Progenitor cell of endocrine pancreas (in vitro differentiated cells): ENCODE results near the gene MCRIP2. TPM values are rescaled to one million over a fixed set of nuclear protein-coding genes. Genes with fewer than 3 reads are reported as not detected.

ENCODE experiments used
- DNase-seq: peaks from one replicate; pipeline ENCODE4 v3.0.0; 2021; ENCODE audit warnings: low spot score; ENCODE audit not compliant: unreplicated experiment
- H3K27ac Mint-ChIP-seq: 2 replicates; pipeline ENCODE4 v1.8.0; 2021; ENCODE audit warnings: mild to moderate bottlenecking, moderate library complexity, mixed read lengths
- H3K27me3 Mint-ChIP-seq: 2 replicates; pipeline ENCODE4 v1.8.0; 2021; ENCODE audit warnings: mixed read lengths
- H3K36me3 Mint-ChIP-seq: 2 replicates; pipeline ENCODE4 v1.8.0; 2022; ENCODE audit warnings: mixed read lengths; ENCODE audit not compliant: insufficient read depth
- H3K4me1 Mint-ChIP-seq: 2 replicates; pipeline ENCODE4 v1.8.0; 2021; ENCODE audit warnings: low read depth, mixed read lengths
- H3K4me3 Mint-ChIP-seq: 2 replicates; pipeline ENCODE4 v1.8.0; 2021; ENCODE audit warnings: low read depth, mild to moderate bottlenecking, moderate library complexity, mixed read lengths
- H3K9me3 Mint-ChIP-seq: 2 replicates; pipeline ENCODE4 v1.8.0; 2021; ENCODE audit warnings: low read depth, mixed read lengths
- total RNA-seq: library from RNA; stranded (reverse); gene quantifications from 2 replicates; pipeline ENCODE4 v1.2.1, GENCODE V29; 2021
- TF ChIP-seq, protein P1 (sequence below): fragments of 200-600 bp; sonication (generic); IDR thresholded peaks from one replicate; pipeline ENCODE4 v1.5.0; 2021; ENCODE audit warnings: antibody characterized with exemption, mild to moderate bottlenecking; ENCODE audit not compliant: unreplicated experiment

The MCRIP2 gene
- total RNA-seq, 1 donor from 2014 or later = 31.4 TPM

DNA sequence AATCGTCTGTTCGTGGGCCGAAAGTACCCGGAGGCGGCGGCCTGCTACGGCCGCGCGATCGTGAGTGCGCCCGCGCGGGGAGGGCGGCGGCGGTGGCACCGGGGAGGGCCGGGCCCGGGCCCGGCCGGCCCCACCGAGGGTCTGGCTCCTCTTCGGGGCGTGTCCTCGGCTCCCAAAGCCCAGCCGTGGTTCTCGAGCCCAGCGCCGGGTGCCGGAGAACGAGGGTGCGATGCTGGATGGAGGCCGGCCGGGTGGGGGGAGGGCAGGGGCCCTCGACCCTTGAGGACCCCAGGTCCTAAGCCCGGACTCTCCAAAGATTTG lies 39.0 kb downstream of the MCRIP2 start:
- Mint-ChIP-seq H3K27ac (no peak overlapping the region), H3K27me3 (no peaks in the 10 kb centered on the region), H3K36me3 (peaks cover 7% of the 10 kb centered on the region), H3K4me3 (peak overlapping the region; percentile 79), H3K9me3 (no peaks in the 10 kb centered on the region), H3K4me1 (peaks cover 10% of the 10 kb centered on the region)
- TF ChIP-seq, protein P1, sequence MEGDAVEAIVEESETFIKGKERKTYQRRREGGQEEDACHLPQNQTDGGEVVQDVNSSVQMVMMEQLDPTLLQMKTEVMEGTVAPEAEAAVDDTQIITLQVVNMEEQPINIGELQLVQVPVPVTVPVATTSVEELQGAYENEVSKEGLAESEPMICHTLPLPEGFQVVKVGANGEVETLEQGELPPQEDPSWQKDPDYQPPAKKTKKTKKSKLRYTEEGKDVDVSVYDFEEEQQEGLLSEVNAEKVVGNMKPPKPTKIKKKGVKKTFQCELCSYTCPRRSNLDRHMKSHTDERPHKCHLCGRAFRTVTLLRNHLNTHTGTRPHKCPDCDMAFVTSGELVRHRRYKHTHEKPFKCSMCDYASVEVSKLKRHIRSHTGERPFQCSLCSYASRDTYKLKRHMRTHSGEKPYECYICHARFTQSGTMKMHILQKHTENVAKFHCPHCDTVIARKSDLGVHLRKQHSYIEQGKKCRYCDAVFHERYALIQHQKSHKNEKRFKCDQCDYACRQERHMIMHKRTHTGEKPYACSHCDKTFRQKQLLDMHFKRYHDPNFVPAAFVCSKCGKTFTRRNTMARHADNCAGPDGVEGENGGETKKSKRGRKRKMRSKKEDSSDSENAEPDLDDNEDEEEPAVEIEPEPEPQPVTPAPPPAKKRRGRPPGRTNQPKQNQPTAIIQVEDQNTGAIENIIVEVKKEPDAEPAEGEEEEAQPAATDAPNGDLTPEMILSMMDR = no peak
- no peak for DNase-seq

DNA sequence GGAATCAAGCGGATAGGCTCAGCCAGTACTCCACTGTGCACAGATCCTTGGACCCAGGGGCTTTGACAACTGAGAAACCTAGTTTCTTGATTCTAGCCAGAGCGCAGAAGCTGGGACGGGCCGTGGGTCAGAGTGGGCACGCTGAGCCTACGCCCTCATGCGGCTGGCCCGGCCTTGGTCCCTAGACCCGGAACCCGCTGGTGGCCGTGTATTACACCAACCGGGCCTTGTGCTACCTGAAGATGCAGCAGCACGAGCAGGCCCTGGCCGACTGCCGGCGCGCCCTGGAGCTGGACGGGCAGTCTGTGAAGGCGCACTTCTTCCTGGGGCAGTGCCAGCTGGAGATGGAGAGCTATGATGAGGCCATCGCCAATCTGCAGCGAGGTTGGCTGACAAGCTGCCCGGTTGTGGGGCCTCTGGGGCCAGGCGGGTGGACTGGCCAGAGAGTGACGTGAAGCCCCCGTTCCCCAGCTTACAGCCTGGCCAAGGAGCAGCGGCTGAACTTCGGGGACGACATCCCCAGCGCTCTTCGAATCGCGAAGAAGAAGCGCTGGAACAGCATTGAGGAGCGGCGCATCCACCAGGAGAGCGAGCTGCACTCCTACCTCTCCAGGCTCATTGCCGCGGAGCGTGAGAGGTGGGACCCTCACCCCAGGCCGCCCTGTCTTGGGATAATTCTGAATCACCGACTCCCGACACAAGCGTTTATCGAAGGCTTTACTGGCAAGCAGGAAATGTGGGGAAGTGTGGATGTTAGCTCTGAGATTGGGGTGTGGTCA lies 39.5 kb downstream of the MCRIP2 start:
- TF ChIP-seq, protein P1 = no peak
- DNase-seq = no peak
- Mint-ChIP-seq H3K9me3 (no peaks in the 10 kb centered on the region), H3K36me3 (peaks cover 8% of the 10 kb centered on the region), H3K4me1 (peaks cover 11% of the 10 kb centered on the region), H3K27ac (peak overlapping the region; percentile 67), H3K27me3 (no peaks in the 10 kb centered on the region), H3K4me3 (peak overlapping the region; percentile 79)

DNA sequence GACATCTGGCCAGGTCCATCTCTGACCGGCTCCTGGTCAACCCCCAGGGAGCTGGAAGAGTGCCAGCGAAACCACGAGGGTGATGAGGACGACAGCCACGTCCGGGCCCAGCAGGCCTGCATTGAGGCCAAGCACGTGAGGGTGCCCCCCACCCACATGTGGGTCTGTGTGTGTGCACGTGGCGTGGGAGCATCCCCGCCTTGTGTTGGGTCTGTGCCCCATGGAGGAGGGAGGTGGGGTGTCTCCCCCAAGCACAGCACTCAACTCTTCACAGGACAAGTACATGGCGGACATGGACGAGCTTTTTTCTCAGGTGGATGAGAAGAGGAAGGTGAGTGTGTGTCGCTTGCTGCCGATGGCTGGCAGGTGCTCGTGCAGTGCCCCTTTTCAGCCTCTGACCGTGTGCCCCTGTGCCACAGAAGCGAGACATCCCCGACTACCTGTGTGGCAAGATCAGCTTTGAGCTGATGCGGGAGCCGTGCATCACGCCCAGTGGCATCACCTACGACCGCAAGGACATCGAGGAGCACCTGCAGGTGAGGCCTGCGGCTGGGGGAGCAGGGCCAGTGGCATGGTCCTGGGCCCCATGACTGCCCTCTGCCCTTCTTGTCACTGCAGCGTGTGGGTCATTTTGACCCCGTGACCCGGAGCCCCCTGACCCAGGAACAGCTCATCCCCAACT lies 40.3 kb downstream of the MCRIP2 start:
- Mint-ChIP-seq H3K9me3 (no peaks in the 10 kb centered on the region), H3K4me3 (peak overlapping the region; percentile 79), H3K27me3 (no peaks in the 10 kb centered on the region), H3K36me3 (peaks cover 10% of the 10 kb centered on the region), H3K4me1 (peaks cover 11% of the 10 kb centered on the region), H3K27ac (peak overlapping the region; percentile 49)
- TF ChIP-seq, protein P1 = no peak
- no peak for DNase-seq

DNA sequence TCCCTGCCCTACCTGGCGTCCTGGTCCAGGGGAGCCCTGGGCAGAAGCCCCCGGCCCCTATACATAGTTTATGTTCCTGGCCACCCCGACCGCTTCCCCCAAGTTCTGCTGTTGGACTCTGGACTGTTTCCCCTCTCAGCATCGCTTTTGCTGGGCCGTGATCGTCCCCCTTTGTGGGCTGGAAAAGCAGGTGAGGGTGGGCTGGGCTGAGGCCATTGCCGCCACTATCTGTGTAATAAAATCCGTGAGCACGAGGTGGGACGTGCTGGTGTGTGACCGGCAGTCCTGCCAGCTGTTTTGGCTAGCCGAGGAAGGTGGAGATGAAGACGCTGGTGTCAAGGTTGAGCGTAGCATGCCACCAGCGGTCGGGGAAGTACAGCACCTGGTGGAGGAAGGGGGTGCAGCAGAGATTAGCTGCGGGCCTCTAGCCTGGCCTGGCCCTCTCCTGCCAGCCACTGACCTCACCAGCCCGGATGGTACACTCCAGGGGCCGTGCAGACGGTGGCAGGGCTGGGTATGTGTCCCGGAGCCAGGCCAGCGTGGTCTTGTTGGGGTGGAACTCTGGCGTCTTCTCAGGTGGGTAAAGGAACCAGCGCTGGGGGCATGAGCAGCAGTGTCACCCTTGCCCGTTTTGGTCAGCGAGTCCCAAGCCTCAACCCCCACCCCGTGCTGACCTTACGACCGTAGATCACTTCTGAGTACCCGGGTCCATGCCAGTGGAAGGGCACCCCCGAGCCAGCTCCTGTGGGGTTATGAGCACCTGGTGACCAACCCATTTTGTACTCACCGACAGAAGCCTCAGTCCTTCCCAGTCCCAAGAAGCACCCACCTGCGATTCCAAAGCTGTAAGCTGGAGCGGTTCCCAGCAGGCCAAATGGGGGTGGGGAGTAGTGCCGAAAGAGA lies 41.1 kb downstream of the MCRIP2 start:
- Mint-ChIP-seq H3K27me3 (no peaks in the 10 kb centered on the region), H3K9me3 (no peaks in the 10 kb centered on the region), H3K4me3 (peak overlapping the region; percentile 79), H3K36me3 (peaks cover 10% of the 10 kb centered on the region), H3K27ac (peak overlapping the region; percentile 49), H3K4me1 (peaks cover 11% of the 10 kb centered on the region)
- DNase-seq = no peak
- TF ChIP-seq, protein P1 = no peak
